NCI-H146 treated with DMSO at 0.1 percent for 48 hours (cell line): ENCODE results near the gene MAGI2.

Experiments used
- DNase-seq: peaks from one replicate; lab custom pipeline; 2025; ENCODE audit not compliant: unreplicated experiment; lab: John Stamatoyannopoulos, UW

The MAGI2 gene

GRCh38 chr7:79381921-79382320 lies 71.5 kb downstream of the MAGI2 start:
- DNase-seq = no peak

- DNase-seq = no peak
These were observed 76.4 kb downstream of the MAGI2 start for GRCh38 chr7:79377097-79377496.

GRCh38 chr7:79376299-79377025 lies 77.0 kb downstream of the MAGI2 start:
- DNase-seq = no peak

GRCh38 chr7:79361214-79361613 lies 92.3 kb downstream of the MAGI2 start:
- no peak for DNase-seq

GRCh38 chr7:79359827-79360226 lies 93.6 kb downstream of the MAGI2 start:
- no peak for DNase-seq

GRCh38 chr7:79357101-79357500 lies 96.4 kb downstream of the MAGI2 start:
- DNase-seq = no peak

- no peak for DNase-seq
These were observed 99.6 kb downstream of the MAGI2 start for GRCh38 chr7:79353720-79354468.

- DNase-seq = no peak
These were observed 101.1 kb downstream of the MAGI2 start for GRCh38 chr7:79352323-79352722.

GRCh38 chr7:79347351-79347750 lies 106.1 kb downstream of the MAGI2 start:
- no peak for DNase-seq

GRCh38 chr7:79341902-79342301 lies 111.6 kb downstream of the MAGI2 start:
- DNase-seq = no peak

- no peak for DNase-seq
These were observed 113.3 kb downstream of the MAGI2 start for GRCh38 chr7:79340212-79340611.

GRCh38 chr7:79339208-79339925 lies 114.1 kb downstream of the MAGI2 start:
- DNase-seq = no peak

GRCh38 chr7:79337717-79338116 lies 115.8 kb downstream of the MAGI2 start:
- no peak for DNase-seq

GRCh38 chr7:79334841-79335240 lies 118.6 kb downstream of the MAGI2 start:
- no peak for DNase-seq

- DNase-seq = no peak
These were observed 119.1 kb downstream of the MAGI2 start for GRCh38 chr7:79334334-79334733.

GRCh38 chr7:79332091-79332490 lies 121.4 kb downstream of the MAGI2 start:
- DNase-seq = no peak

GRCh38 chr7:79329464-79329863 lies 124.0 kb downstream of the MAGI2 start:
- DNase-seq = no peak

GRCh38 chr7:79320741-79321473 lies 132.6 kb downstream of the MAGI2 start:
- no peak for DNase-seq

GRCh38 chr7:79319369-79319768 lies 134.1 kb downstream of the MAGI2 start:
- no peak for DNase-seq

- no peak for DNase-seq
These were observed 135.7 kb downstream of the MAGI2 start for GRCh38 chr7:79317728-79318127.

- no peak for DNase-seq
These were observed 141.4 kb downstream of the MAGI2 start for GRCh38 chr7:79312022-79312421.
